A549 (cell line): ENCODE results near the gene PARD3B. TPM values are rescaled to one million over a fixed set of nuclear protein-coding genes. Genes with fewer than 3 reads are reported as not detected.

Experiments used
- ATAC-seq, 2 experiments: fragments of 200-7000 bp in 1 of 2; fragments of >200 bp in 1 of 2; cut with Nextera tagmentation in 1 of 2; cut with Tn5 transposase in 1 of 2; 3 replicates each; pipeline versions ENCODE4 v1.8.0 to v1.9.1; 2018 to 2020; ENCODE audit warnings: mild to moderate bottlenecking in 1 of 2, moderate library complexity in 1 of 2
- CTCF ChIA-PET: fragments of 300-600 bp; sonication (Branson Sonifier 250); formaldehyde crosslinking; extraction: SDS; loops from one replicate; lab custom pipeline; 2021; ENCODE audit warnings: antibody characterized with exemption, inconsistent platforms; lab: Yijun Ruan, JAX
- POLR2A ChIA-PET: fragments of 350-600 bp; formaldehyde crosslinking; extraction: SDS; loops from one replicate; lab custom pipeline; 2021; ENCODE audit warnings: antibody characterized with exemption, inconsistent platforms; lab: Yijun Ruan, JAX
- DNase-seq, 2 experiments: peaks; one replicate each; pipeline versions ENCODE4 v3.0.0 to v3.0.0-alpha.2; 2011 to 2016; ENCODE audit warnings: low read depth in 1 of 2, low spot score in 1 of 2
- FAIRE-seq: peaks from 2 replicates; lab custom pipeline; 2011; peaks lifted over from hg19 to GRCh38; lab: Jason Lieb, UNC
- H3K27ac ChIP-seq, 2 experiments: fragments of >200 bp; sonication (Bioruptor Twin); formaldehyde crosslinking; 3 replicates each; pipeline ENCODE4 v1.5.1; 2016 to 2017
- H3K4me1 ChIP-seq: fragments of >200 bp; sonication (Bioruptor Twin); formaldehyde crosslinking; 3 replicates; pipeline ENCODE4 v1.6.1; 2016
- H3K4me2 ChIP-seq: fragments of >200 bp; sonication (Bioruptor Twin); formaldehyde crosslinking; 3 replicates; pipeline ENCODE4 v1.6.1; 2016
- H3K4me3 ChIP-seq: fragments of >200 bp; sonication (Bioruptor Twin); formaldehyde crosslinking; 3 replicates; pipeline ENCODE4 v1.5.1; 2016
- H3K9me3 ChIP-seq: fragments of >200 bp; sonication (Bioruptor Twin); formaldehyde crosslinking; 3 replicates; pipeline ENCODE4 v1.6.1; 2016
- CEBPB ChIP-seq, 2 experiments: fragments of >200 bp in 1 of 2; sonication (Bioruptor Twin) in 1 of 2; formaldehyde crosslinking in 1 of 2; IDR thresholded peaks; 2 replicates each; pipeline ENCODE4 v1.6.1; 2012 to 2016
- EHMT2 ChIP-seq: fragments of 200-600 bp; sonication (generic); IDR thresholded peaks from 2 replicates; pipeline ENCODE4 v1.6.1; 2016; ENCODE audit warnings: antibody characterized with exemption, low read depth, mild to moderate bottlenecking, moderate library complexity
- EP300 ChIP-seq, 2 experiments: fragments of >200 bp; sonication (Bioruptor Twin); formaldehyde crosslinking; IDR thresholded peaks; 2 replicates in 1 of 2; 3 replicates in 1 of 2; pipeline ENCODE4 v1.6.1; 2016 to 2017
- FOXS1 ChIP-seq: fragments of 250-450 bp; sonication (Bioruptor Pico); IDR thresholded peaks from 2 replicates; pipeline ENCODE4 v1.5.0; 2020; ENCODE audit warnings: mild to moderate bottlenecking, moderate library complexity
- GATA3 ChIP-seq: IDR thresholded peaks from 2 replicates; pipeline ENCODE4 v1.6.1; 2012; ENCODE audit warnings: borderline replicate concordance
- HDAC2 ChIP-seq: fragments of 200-600 bp; sonication (generic); IDR thresholded peaks from 2 replicates; pipeline ENCODE4 v1.6.1; 2016
- HOXB13 ChIP-seq: fragments of 250-450 bp; sonication (Bioruptor Pico); IDR thresholded peaks from 2 replicates; pipeline ENCODE4 v1.5.0; 2020; ENCODE audit warnings: low read depth, mild to moderate bottlenecking, moderate library complexity
- JUNB ChIP-seq: fragments of >200 bp; sonication (Bioruptor Twin); formaldehyde crosslinking; IDR thresholded peaks from 2 replicates; pipeline ENCODE4 v1.6.1; 2016
- KDM1A ChIP-seq: fragments of 200-600 bp; sonication (generic); IDR thresholded peaks from 2 replicates; pipeline ENCODE4 v1.6.1; 2016; ENCODE audit warnings: low read depth, mild to moderate bottlenecking
- MAZ ChIP-seq: fragments of 150-350 bp; IDR thresholded peaks from 2 replicates; pipeline ENCODE4 v1.6.1; 2014; ENCODE audit warnings: antibody characterized with exemption, low read depth, low read length, borderline replicate concordance
- NFE2L2 ChIP-seq: fragments of 150-350 bp; conservative IDR thresholded peaks from 2 replicates; pipeline ENCODE4 v1.6.1; 2014; ENCODE audit warnings: low read length
- NPAS2 ChIP-seq: fragments of 250-450 bp; sonication (Bioruptor Pico); IDR thresholded peaks from 2 replicates; pipeline ENCODE4 v1.8.0; 2022; ENCODE audit warnings: mild to moderate bottlenecking, moderate library complexity, borderline replicate concordance
- NR3C1 ChIP-seq: fragments of >200 bp; sonication (Bioruptor Twin); formaldehyde crosslinking; IDR thresholded peaks from 3 replicates; pipeline ENCODE4 v1.6.1; 2017
- POLR2A ChIP-seq: IDR thresholded peaks from 2 replicates; pipeline ENCODE4 v1.6.1; 2012; ENCODE audit warnings: mild to moderate bottlenecking, low read length
- RFX5 ChIP-seq: fragments of 450-650 bp; IDR thresholded peaks from 2 replicates; pipeline ENCODE4 v1.7.1; 2014; ENCODE audit warnings: antibody characterized with exemption, mild to moderate bottlenecking, moderate library complexity
- WGBS: methylation state at CpG from one replicate; pipeline ENCODE4 v1.1.6; 2017; ENCODE audit errors: missing lambda C conversion rate; 5-methylcytosine and 5-hydroxymethylcytosine counted together
- polyA plus RNA-seq, 4 experiments: library from polyadenylated mRNA; depleted of rRNA in 3 of 4; stranded (reverse); fragments of >200 nt; fragmentation: RNase III in 1 of 4; extraction: RNeasy Plus Mini Kit Qiagen cat#74134 plus additional on column Dnase treatment in 1 of 4; gene quantifications; 2 replicates in 3 of 4; 3 replicates in 1 of 4; pipeline ENCODE4 v1.2.3, GENCODE V29; 2011 to 2017
- TF ChIP-seq, protein P1 (sequence below): fragments of 250-450 bp; sonication (Bioruptor Pico); IDR thresholded peaks from 2 replicates; pipeline ENCODE4 v1.5.0; 2021; ENCODE audit warnings: mild to moderate bottlenecking, moderate library complexity, borderline replicate concordance
- TF ChIP-seq, protein P2 (sequence below): fragments of 200-600 bp; sonication (generic); IDR thresholded peaks from 2 replicates; pipeline ENCODE4 v1.6.1; 2016; ENCODE audit warnings: antibody characterized with exemption, mild to moderate bottlenecking, moderate library complexity
- TF ChIP-seq, protein P3 (sequence below): IDR thresholded peaks from 2 replicates; pipeline ENCODE4 v1.6.1; 2012

PARD3B gene
- polyA plus RNA-seq, 2 of the 4 experiments (the other 2 are of a cell fraction), result 1.2 to 2.4 TPM

DNA sequence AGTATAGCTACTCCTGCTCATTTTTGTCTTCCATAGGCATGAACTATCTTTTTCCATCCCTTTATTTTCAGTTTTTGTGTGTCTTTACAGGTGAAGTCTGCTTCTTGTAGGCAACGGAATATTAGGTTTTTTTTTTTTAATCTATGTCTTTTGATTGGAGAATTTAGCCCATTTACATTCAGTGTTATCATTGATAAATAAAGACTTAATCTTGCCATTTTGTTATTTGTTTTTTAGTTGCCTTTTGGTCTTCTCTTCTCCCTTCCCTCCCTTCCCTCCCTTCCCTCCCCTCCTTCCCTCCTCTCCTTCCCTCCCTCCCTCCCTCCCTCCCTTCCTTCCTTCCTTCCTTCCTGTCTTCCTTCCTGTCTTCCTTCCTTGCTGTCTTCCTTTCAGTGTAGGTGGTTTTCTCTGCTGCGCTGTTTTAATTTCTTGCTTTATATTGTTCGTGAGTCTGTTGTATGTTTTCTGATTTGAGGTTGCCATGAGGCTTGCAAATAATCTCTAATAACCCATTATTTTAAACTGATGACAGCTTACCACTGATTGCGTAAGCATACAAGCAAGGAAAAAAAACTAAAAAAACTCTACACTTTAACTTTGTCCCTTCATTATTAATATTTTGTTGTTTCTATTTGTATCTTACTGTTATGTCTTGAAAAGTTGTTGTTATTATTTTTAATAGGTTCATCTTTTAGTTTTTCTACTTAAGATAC is 353.8 kb downstream of the PARD3B start:
- Histone ChIP-seq H3K27ac (no peak overlapping the region), H3K4me1 (peaks cover 21% of the 10 kb centered on the region), H3K9me3 (peaks cover 7% of the 10 kb centered on the region; the same call in 1 of the 3 replicates), H3K4me2 (no peak overlapping the region), H3K4me3 (no peak overlapping the region)
- no peak for DNase-seq
- ATAC-seq, result no peak
- 81% methylated on average over 4 of the region's 4 CpGs for WGBS
- CTCF ChIA-PET, result no interaction called here
- no peak for FAIRE-seq
- TF ChIP-seq, protein P1, sequence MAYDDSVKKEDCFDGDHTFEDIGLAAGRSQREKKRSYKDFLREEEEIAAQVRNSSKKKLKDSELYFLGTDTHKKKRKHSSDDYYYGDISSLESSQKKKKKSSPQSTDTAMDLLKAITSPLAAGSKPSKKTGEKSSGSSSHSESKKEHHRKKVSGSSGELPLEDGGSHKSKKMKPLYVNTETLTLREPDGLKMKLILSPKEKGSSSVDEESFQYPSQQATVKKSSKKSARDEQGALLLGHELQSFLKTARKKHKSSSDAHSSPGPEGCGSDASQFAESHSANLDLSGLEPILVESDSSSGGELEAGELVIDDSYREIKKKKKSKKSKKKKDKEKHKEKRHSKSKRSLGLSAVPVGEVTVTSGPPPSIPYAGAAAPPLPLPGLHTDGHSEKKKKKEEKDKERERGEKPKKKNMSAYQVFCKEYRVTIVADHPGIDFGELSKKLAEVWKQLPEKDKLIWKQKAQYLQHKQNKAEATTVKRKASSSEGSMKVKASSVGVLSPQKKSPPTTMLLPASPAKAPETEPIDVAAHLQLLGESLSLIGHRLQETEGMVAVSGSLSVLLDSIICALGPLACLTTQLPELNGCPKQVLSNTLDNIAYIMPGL (CRISPR knock-in tag), result no peak
- peak in 1 of 2 experiments; percentile 31; a peak in 2 of 4 replicates for TF ChIP-seq CEBPB (IDR thresholded peaks at IDR 0.05)
- POLR2A ChIA-PET, result no interaction called here

DNA sequence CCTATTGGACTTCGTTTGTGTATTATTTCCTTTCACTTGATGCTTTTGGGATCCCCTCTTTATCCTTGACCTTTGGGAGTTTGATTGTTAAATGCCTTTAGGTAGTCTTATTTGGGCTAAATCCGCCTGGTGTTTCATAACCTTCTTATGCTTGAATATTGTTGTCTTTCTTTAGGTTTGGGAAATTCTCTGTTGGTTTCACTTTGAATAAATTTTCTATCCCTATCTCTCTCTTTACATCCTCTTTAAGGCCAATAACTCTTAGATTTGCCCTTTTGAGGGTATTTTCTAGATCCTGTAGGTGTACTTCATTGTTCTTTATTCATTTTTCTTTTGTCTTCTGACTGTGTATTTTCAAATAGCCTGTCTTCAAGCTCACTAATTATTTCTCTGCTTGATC is 354.7 kb downstream of the PARD3B start:
- FAIRE-seq (no peak), ATAC-seq (no peak), DNase-seq (no peak)
- Histone ChIP-seq H3K4me1 (peaks cover 30% of the 10 kb centered on the region), H3K27ac (peak overlapping the region; percentile 8 to 29; a peak in 2 of 6 replicates), H3K4me2 (peak overlapping the region; percentile 58), H3K4me3 (no peak overlapping the region), H3K9me3 (peaks cover 7% of the 10 kb centered on the region; the same call in 1 of the 3 replicates)
- TF ChIP-seq FOXS1 (no peak), RFX5 (no peak), KDM1A (no peak), POLR2A (no peak), NFE2L2 (no peak), MAZ (no peak), HDAC2 (no peak), HOXB13 (CRISPR knock-in tag) (no peak), EP300 (IDR thresholded peaks at IDR 0.05) (no peak), NR3C1 (no peak)
- TF ChIP-seq, protein P2, sequence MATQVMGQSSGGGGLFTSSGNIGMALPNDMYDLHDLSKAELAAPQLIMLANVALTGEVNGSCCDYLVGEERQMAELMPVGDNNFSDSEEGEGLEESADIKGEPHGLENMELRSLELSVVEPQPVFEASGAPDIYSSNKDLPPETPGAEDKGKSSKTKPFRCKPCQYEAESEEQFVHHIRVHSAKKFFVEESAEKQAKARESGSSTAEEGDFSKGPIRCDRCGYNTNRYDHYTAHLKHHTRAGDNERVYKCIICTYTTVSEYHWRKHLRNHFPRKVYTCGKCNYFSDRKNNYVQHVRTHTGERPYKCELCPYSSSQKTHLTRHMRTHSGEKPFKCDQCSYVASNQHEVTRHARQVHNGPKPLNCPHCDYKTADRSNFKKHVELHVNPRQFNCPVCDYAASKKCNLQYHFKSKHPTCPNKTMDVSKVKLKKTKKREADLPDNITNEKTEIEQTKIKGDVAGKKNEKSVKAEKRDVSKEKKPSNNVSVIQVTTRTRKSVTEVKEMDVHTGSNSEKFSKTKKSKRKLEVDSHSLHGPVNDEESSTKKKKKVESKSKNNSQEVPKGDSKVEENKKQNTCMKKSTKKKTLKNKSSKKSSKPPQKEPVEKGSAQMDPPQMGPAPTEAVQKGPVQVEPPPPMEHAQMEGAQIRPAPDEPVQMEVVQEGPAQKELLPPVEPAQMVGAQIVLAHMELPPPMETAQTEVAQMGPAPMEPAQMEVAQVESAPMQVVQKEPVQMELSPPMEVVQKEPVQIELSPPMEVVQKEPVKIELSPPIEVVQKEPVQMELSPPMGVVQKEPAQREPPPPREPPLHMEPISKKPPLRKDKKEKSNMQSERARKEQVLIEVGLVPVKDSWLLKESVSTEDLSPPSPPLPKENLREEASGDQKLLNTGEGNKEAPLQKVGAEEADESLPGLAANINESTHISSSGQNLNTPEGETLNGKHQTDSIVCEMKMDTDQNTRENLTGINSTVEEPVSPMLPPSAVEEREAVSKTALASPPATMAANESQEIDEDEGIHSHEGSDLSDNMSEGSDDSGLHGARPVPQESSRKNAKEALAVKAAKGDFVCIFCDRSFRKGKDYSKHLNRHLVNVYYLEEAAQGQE, result no peak
- TF ChIP-seq, protein P3, sequence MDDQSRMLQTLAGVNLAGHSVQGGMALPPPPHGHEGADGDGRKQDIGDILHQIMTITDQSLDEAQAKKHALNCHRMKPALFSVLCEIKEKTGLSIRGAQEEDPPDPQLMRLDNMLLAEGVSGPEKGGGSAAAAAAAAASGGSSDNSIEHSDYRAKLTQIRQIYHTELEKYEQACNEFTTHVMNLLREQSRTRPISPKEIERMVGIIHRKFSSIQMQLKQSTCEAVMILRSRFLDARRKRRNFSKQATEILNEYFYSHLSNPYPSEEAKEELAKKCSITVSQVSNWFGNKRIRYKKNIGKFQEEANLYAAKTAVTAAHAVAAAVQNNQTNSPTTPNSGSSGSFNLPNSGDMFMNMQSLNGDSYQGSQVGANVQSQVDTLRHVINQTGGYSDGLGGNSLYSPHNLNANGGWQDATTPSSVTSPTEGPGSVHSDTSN, result no peak
- ChIA-PET CTCF (no interaction called here), POLR2A (no interaction called here)
- WGBS, result 55% methylated on average over 2 of the region's 2 CpGs

DNA sequence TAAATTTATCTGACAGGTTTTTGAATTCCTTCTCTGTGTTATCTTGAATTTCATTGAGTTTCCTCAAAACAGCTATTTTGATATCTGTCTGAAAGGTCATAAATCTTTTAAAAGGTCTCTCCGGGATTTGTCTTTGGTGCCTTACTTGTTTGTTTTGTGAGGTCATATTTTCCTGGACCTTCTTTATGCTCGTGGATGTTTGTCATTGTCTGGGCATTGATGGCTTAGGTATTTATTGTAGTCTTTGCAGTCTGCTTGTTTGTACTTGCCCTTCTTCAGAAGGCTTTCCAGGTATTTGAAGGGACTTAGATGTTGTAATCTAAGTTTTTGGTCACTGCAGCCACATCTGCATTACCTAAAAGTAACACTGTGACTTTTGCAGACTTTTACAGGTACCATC is 355.2 kb downstream of the PARD3B start:
- Histone ChIP-seq H3K9me3 (peaks cover 7% of the 10 kb centered on the region; the same call in 1 of the 3 replicates), H3K4me1 (peaks cover 34% of the 10 kb centered on the region), H3K4me2 (peak overlapping the region; percentile 58), H3K4me3 (no peak overlapping the region), H3K27ac (peak overlapping the region; percentile 47 to 63; a peak in 5 of 6 replicates)
- FAIRE-seq, result no peak
- DNase-seq, result peak in 1 of 2 experiments; percentile 56
- WGBS, result 0% methylated on average over 2 of the region's 2 CpGs
- ChIA-PET POLR2A (no interaction called here), CTCF (no interaction called here)
- TF ChIP-seq JUNB, result peak; percentile 56
- no peak; a peak in 1 of 4 replicates for TF ChIP-seq CEBPB (IDR thresholded peaks at IDR 0.05)
- TF ChIP-seq EHMT2, result 0 out of 2 replicates have a peak, but pooled peaks have one; percentile 38
- no peak for TF ChIP-seq NPAS2 (CRISPR knock-in tag)
- peak in 1 of 2 experiments; percentile 32; a peak in 1 of 5 replicates for TF ChIP-seq EP300 (IDR thresholded peaks at IDR 0.05)
- no peak for TF ChIP-seq NFE2L2
- peak; percentile 58; the same call in 1 of the 2 replicates for TF ChIP-seq GATA3
- peak; percentile 24 to 64; a peak in 3 of 6 replicates for ATAC-seq
